Left ventricle myocardium inferior (tissue), 1 donor: ENCODE measurements around the gene EID3. TPM values are rescaled to one million over a fixed set of nuclear protein-coding genes. Genes with fewer than 3 reads are reported as not detected.
"Not testable (repeated sequence)": the region's sequence is repeated elsewhere in the genome, so short reads cannot be mapped to it uniquely, and the experiment has no call there.

Source experiments
- DNase-seq: peaks from one replicate; pipeline ENCODE4 v3.0.0-alpha.2; 2020
- H3K27ac ChIP-seq: fragments of 200-600 bp; replicated peaks from 2 replicates; pipeline ENCODE4 v1.8.0; 2021
- H3K27me3 ChIP-seq: fragments of 200-600 bp; 2 replicates; pipeline ENCODE4 v1.8.0; 2021; ENCODE audit warnings: low read depth
- H3K36me3 ChIP-seq: fragments of 200-600 bp; 2 replicates; pipeline ENCODE4 v1.8.0; 2021
- H3K4me1 ChIP-seq: fragments of 200-600 bp; 2 replicates; pipeline ENCODE4 v1.8.0; 2021
- H3K4me3 ChIP-seq: fragments of 200-600 bp; 2 replicates; pipeline ENCODE4 v1.8.0; 2021; ENCODE audit warnings: mild to moderate bottlenecking, moderate library complexity
- H3K9me3 ChIP-seq: fragments of 200-600 bp; replicated peaks from 2 replicates; pipeline ENCODE4 v1.8.0; 2021
- intact Hi-C: fragments of 100-400 bp; cut with micrococcal nuclease; formaldehyde crosslinking; loops from one replicate; pipeline ENCODE4 v1.11.0; 2022
- total RNA-seq: library from RNA; stranded (reverse); fragmentation: NEBNext Ultra II Directional; extraction: Animal tissue kit (Norgen Biotek cat#: 25700); gene quantifications from one replicate; pipeline ENCODE4 v1.2.1, GENCODE V29; 2021
- TF ChIP-seq, protein P1 (sequence below): fragments of 200-600 bp; IDR thresholded peaks from 2 replicates; pipeline ENCODE4 v1.8.0; 2021; ENCODE audit warnings: antibody characterized with exemption, mild to moderate bottlenecking, borderline replicate concordance
- donor health status: DM: no; HTN: yes; CAD: no; lungs with severe emphysema.

Gene EID3
- total RNA-seq, 1 donor from 2014 or later: 0.60 TPM

DNA sequence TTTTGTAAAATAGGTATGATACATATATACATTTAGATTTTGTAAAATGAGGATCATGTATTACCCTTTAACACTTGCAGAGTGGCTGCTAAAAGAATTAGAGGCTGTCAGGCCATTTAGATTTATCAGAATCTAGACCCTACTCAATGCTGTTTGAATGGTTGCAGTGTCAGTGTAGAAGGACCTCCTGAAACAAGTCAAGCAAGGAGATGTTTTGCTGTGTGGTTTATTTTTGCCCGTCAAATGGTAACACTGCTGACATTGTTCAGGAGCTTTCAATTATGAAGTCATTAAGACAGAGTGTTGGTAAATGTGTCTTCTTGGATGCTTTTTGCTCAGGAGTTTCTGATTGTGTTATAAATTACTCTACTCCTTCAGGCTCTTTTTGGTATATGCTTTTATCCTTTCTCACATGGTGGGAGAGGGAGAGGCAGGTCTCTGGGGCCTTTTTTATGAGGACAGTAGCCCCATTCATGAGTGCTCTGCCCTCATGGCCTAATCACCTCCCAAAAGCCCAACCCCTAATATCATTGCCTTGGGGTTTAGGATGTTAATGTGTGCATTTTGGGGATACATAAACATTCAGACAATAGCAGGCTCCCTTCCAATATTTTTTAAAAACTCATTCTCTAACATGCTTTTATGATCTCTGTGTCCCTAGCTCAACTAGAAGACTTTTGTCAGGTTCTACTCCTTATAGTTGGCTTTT, 16.5 kb downstream of the EID3 start:
- intact Hi-C loops: no loop called here
- Histone ChIP-seq H3K4me3 (no peak overlapping the region), H3K36me3 (peaks cover 90% of the 10 kb centered on the region), H3K27me3 (no peaks in the 10 kb centered on the region), H3K4me1 (no peaks in the 10 kb centered on the region), H3K9me3 (no peaks in the 10 kb centered on the region), H3K27ac (no peak overlapping the region)
- no peak for DNase-seq
- TF ChIP-seq, protein P1, sequence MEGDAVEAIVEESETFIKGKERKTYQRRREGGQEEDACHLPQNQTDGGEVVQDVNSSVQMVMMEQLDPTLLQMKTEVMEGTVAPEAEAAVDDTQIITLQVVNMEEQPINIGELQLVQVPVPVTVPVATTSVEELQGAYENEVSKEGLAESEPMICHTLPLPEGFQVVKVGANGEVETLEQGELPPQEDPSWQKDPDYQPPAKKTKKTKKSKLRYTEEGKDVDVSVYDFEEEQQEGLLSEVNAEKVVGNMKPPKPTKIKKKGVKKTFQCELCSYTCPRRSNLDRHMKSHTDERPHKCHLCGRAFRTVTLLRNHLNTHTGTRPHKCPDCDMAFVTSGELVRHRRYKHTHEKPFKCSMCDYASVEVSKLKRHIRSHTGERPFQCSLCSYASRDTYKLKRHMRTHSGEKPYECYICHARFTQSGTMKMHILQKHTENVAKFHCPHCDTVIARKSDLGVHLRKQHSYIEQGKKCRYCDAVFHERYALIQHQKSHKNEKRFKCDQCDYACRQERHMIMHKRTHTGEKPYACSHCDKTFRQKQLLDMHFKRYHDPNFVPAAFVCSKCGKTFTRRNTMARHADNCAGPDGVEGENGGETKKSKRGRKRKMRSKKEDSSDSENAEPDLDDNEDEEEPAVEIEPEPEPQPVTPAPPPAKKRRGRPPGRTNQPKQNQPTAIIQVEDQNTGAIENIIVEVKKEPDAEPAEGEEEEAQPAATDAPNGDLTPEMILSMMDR: no peak

DNA sequence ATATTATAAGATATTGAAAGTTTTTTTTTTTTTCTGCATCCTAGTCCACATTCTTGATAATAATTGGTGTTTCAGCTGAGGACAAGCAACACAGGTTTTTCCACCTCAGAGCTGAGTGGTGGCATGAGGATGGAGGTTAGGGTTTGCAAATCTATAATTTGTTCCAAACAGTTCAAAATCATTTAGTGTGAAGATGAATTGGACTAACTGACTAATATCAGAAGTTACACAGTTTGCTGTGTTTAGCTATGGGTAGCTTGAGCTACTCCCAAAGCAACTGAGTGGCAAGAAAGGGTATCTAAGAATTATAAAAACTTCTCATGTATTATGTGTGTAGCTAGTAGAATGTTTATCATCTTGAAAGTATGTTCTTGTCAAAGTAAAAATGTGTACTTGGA, 17.1 kb downstream of the EID3 start:
- H3K36me3 ChIP-seq: peaks cover 90% of the 10 kb centered on the region
- TF ChIP-seq, protein P1: no peak
- intact Hi-C loops: no loop called here
- H3K4me1 ChIP-seq: no peaks in the 10 kb centered on the region
- no peaks in the 10 kb centered on the region for H3K27me3 ChIP-seq
- no peak overlapping the region for H3K4me3 ChIP-seq
- no peaks in the 10 kb centered on the region for H3K9me3 ChIP-seq
- no peak overlapping the region for H3K27ac ChIP-seq
- no peak for DNase-seq

GRCh38 chr12:104321949-104322348, 18.4 kb downstream of the EID3 start:
- no peaks in the 10 kb centered on the region for H3K27me3 ChIP-seq
- H3K27ac ChIP-seq: no peak overlapping the region
- no peaks in the 10 kb centered on the region for H3K4me1 ChIP-seq
- peaks cover 90% of the 10 kb centered on the region for H3K36me3 ChIP-seq
- intact Hi-C loops: no loop called here
- TF ChIP-seq, protein P1: no peak
- no peak for DNase-seq
- H3K9me3 ChIP-seq: no peaks in the 10 kb centered on the region
- no peak overlapping the region for H3K4me3 ChIP-seq

- DNase-seq, H3K9me3 ChIP-seq, H3K27ac ChIP-seq, H3K4me3 ChIP-seq, intact Hi-C loops, H3K27me3 ChIP-seq, H3K4me1 ChIP-seq: not testable (repeated sequence)
- H3K36me3 ChIP-seq: peaks cover 90% of the 10 kb centered on the region
Measured at GRCh38 chr12:104322533-104322932, 19.0 kb downstream of the EID3 start.

GRCh38 chr12:104323899-104324298, 20.4 kb downstream of the EID3 start:
- no peaks in the 10 kb centered on the region for H3K27me3 ChIP-seq
- peaks cover 90% of the 10 kb centered on the region for H3K36me3 ChIP-seq
- no peak for DNase-seq
- H3K9me3 ChIP-seq: no peaks in the 10 kb centered on the region
- H3K4me3 ChIP-seq: no peak overlapping the region
- no peak overlapping the region for H3K27ac ChIP-seq
- TF ChIP-seq, protein P1: no peak
- no peaks in the 10 kb centered on the region for H3K4me1 ChIP-seq
- intact Hi-C loops: no loop called here

DNA sequence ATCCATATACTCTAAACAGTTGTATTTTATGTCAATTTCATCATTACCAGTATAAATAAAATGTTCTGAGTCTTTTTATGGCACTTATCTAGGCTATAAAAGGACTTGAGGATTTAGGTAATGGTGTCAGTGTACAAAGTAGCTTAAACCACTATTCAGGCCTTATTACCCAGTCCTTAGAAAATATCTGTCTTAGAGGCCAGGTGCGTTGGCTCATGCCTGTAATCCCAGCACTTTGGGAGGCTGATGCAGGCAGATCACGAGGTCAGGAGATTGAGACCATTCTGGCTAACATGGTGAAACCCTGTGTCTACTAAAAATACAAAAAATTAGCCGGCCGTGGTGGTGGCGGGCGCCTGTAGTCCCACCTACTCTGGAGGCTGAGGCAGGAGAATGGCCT, 24.7 kb downstream of the EID3 start:
- H3K4me1 ChIP-seq, DNase-seq, H3K4me3 ChIP-seq, H3K27me3 ChIP-seq, H3K9me3 ChIP-seq, intact Hi-C loops, H3K27ac ChIP-seq: not testable (repeated sequence)
- peaks cover 89% of the 10 kb centered on the region for H3K36me3 ChIP-seq
